ENCODE data around the gene RGS19.

Gene RGS19

DNA sequence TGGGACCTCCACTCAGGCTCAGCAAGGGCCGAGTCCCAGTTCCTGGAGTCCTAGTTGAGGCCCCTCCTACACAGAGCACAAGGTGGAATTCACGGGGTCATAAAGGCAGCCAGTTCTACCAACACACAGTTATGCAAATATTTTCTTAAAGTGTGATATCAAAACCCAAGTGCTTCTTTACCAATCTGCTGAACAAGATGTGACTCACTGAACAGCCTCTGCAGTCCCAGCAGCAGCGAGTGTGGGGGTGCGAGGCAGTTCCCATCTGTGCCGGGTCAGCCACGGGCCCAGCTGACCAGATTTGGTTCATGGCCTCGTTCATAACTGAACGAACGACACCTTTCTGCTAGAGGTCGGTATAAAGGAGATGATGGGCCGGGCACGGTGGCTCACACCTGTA lies 20.8 kb downstream of the RGS19 start:
- Histone ChIP-seq H3K27me3 (ENCODE audit: insufficient read depth, low read depth, severe bottlenecking) (no peaks in the 10 kb centered on the region), H3K4me3 (ENCODE audit: low read depth, low read length) (no peak overlapping the region), H3K36me3 (no peaks in the 10 kb centered on the region), H3K9me3 (ENCODE audit: severe bottlenecking) (no peaks in the 10 kb centered on the region), H3K27ac (no peak overlapping the region)
- DNase-seq: no peak
- TF ChIP-seq, protein P1, sequence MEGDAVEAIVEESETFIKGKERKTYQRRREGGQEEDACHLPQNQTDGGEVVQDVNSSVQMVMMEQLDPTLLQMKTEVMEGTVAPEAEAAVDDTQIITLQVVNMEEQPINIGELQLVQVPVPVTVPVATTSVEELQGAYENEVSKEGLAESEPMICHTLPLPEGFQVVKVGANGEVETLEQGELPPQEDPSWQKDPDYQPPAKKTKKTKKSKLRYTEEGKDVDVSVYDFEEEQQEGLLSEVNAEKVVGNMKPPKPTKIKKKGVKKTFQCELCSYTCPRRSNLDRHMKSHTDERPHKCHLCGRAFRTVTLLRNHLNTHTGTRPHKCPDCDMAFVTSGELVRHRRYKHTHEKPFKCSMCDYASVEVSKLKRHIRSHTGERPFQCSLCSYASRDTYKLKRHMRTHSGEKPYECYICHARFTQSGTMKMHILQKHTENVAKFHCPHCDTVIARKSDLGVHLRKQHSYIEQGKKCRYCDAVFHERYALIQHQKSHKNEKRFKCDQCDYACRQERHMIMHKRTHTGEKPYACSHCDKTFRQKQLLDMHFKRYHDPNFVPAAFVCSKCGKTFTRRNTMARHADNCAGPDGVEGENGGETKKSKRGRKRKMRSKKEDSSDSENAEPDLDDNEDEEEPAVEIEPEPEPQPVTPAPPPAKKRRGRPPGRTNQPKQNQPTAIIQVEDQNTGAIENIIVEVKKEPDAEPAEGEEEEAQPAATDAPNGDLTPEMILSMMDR (IDR thresholded peaks at IDR 0.05; ENCODE audit: low read depth, low read length): no peak

DNA sequence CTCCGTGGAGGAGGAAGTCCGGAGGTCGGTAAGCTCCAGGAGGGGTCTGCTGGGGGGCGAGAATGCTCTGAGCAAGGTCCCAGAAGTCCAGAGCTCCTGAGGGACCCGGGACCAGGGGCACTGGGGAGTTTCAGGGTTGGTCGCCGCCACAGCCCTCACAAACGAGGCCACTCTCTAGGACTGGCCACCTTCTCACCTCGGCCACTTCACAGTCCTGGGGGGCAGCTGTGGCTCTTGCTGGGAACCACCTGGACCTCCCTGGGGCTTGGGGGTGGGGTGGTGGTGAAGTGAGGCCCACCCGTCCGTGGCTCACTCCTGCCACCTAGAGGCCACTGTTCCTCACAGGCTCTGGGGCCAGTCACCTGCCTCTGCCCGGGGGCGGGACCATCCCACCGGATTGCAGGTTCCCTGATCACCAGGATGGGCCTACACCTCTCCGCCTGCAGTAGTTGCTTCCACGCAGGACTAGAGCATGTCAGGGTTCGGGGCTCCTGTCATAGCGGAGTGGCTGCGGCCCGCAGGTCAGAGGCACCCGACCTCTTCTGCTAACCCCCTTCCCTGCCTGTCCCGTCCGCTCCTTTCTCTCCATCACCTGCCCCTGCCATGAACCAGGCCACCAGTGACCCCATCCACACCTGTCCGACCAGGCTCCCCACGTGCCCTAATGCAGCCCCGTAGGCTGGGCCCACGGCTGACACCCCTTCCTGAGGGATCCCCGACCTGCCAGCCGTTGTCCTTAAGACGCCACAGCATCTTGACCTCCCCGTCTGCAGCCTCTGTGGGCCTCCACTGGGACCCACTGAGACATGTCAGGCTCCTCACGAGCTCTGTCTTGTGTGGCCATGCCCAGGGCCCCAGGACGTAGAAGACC lies 21.5 kb downstream of the RGS19 start:
- TF ChIP-seq, protein P1 (IDR thresholded peaks at IDR 0.05; ENCODE audit: low read depth, low read length): peak; percentile 82
- DNase-seq: peak; percentile 81
- Histone ChIP-seq H3K36me3 (no peaks in the 10 kb centered on the region), H3K9me3 (ENCODE audit: severe bottlenecking) (no peaks in the 10 kb centered on the region), H3K27me3 (ENCODE audit: insufficient read depth, low read depth, severe bottlenecking) (no peaks in the 10 kb centered on the region), H3K4me3 (ENCODE audit: low read depth, low read length) (no peak overlapping the region), H3K27ac (no peak overlapping the region)

DNA sequence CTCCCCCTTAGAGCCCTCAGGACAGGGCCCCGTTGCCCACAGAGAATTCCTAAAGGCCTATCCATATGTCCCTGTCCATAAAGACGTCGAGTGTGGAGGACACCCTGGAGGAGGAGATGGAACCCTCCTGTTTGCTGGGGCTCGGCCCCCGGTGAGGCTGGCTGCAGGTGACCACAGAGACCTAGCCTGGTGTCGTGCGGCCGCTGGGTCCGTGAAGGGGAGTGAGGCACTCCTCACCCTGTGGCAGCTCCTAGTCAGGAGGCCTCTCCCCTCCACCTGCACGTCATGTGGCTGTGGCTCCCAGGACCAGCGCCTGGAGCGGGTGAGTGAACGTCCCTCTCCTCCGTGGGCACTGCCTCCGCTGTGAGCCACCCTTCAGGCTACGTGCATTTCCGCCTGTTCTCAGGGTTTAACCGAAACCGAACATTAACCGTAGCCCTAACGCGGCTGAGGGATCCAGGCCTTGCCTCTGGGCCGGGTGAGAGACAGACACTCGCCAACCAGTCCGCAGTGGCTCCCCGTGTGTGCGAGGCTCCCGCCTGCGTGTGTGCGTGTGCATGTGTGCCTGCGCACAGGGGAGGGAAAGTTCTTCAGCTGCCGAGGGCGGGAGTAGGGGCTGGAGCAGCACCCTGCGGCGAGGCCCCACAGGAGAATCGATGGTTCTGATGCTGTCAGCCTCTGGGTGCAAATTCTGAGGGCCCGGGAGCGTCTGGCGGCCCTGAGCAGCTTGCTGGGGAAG lies 22.3 kb downstream of the RGS19 start:
- no peaks in the 10 kb centered on the region for H3K9me3 ChIP-seq (ENCODE audit: severe bottlenecking)
- no peak for DNase-seq
- H3K27ac ChIP-seq: no peak overlapping the region
- no peak overlapping the region for H3K4me3 ChIP-seq (ENCODE audit: low read depth, low read length)
- no peaks in the 10 kb centered on the region for H3K36me3 ChIP-seq
- no peaks in the 10 kb centered on the region for H3K27me3 ChIP-seq (ENCODE audit: insufficient read depth, low read depth, severe bottlenecking)
- TF ChIP-seq, protein P1 (IDR thresholded peaks at IDR 0.05; ENCODE audit: low read depth, low read length): no peak

DNA sequence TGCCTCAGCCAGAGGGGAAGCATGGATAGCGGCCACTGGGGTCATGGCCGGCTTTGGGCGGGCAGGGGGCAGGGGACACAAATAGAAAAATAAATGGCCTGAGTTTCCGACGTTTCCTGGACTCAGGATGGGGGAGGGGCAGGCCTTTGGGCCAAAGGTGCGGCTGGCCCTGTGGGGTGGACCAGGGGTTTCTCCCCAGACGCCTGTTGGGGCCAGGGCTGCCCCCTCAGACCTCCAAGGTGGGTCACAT lies 22.8 kb downstream of the RGS19 start:
- no peaks in the 10 kb centered on the region for H3K9me3 ChIP-seq (ENCODE audit: severe bottlenecking)
- H3K36me3 ChIP-seq: no peaks in the 10 kb centered on the region
- TF ChIP-seq, protein P1 (IDR thresholded peaks at IDR 0.05; ENCODE audit: low read depth, low read length): no peak
- no peak overlapping the region for H3K27ac ChIP-seq
- H3K27me3 ChIP-seq (ENCODE audit: insufficient read depth, low read depth, severe bottlenecking): no peaks in the 10 kb centered on the region
- DNase-seq: no peak
- no peak overlapping the region for H3K4me3 ChIP-seq (ENCODE audit: low read depth, low read length)

DNA sequence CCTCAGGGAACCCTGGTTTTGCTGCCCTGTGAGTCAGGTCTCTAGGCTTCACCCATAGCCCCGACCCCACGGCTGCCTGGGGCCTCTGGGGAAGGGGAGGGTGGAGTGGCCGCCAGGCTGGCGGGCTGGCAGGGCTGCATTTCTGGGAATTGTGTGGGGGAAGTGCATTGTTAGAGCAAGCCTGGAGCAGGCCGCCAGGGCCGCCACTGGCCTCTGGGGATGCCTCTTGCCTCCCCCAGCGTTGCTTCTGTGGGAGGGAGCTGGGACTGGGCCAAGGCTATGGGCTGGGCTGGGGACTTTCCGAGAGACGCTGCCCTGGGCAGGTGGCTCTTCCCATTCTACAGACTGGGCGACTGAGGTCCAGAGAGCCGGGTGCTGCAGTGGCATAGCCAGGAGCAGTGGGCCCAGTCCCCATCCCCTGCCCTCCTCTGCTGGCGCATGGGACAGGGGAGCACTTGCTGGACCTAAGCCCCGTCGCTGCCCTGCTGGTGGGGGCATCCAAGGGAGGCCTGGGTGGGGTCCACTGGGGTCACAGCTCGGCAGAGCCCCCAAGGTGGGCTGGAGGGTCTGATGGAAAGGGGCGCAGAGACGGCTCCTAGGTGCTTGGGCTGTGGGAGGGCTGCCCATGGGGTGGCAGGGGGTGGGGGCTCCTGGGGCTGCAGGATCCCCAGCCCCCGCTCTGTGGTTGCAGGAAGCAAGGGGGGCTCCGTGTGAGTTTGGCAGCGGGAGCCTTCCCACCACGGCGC lies 23.3 kb downstream of the RGS19 start:
- H3K27me3 ChIP-seq (ENCODE audit: insufficient read depth, low read depth, severe bottlenecking): no peaks in the 10 kb centered on the region
- no peaks in the 10 kb centered on the region for H3K36me3 ChIP-seq
- no peak overlapping the region for H3K27ac ChIP-seq
- DNase-seq: no peak
- H3K9me3 ChIP-seq (ENCODE audit: severe bottlenecking): no peaks in the 10 kb centered on the region
- no peak overlapping the region for H3K4me3 ChIP-seq (ENCODE audit: low read depth, low read length)
- TF ChIP-seq, protein P1 (IDR thresholded peaks at IDR 0.05; ENCODE audit: low read depth, low read length): no peak

Data from WERI-Rb-1 (cell line).